ENCODE measurements around the gene FAM110A. TPM values are rescaled to one million over a fixed set of nuclear protein-coding genes. Genes with fewer than 3 reads are reported as not detected.

Gene FAM110A
- total and polyA plus RNA-seq, 2 of the 8 experiments (the other 6 are each of a cell fraction or from before 2014, with no cell fraction given): 10.1 to 10.9 TPM

DNA sequence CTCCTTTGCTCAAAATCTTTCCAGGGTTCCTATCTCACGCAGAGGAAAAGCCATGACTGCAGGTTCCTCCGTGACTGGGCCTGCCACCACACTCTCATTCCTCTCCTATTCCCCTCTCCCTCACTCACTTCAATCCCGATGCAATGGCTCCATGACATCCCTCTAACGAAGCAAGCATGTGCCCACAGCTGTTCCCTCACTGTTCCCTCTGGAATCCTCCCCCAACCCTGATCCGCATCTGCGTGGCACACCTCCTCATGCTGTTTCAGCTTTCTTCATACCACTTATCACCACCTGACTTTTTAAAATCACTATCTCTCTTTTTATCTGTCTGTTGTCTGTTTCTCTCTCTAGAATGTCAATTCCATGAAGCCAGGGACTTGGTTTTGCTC is 57.1 kb downstream of the FAM110A start:
- whole genome bisulfite sequencing, 2 experiments (ENCODE audit: extremely low coverage in 1 of 2, insufficient coverage in 1 of 2, insufficient read length in 1 of 2, insufficient replicate concordance in 2 of 2, low coverage in 1 of 2, low lambda C conversion rate in 2 of 2, missing lambda C conversion rate in 1 of 2): 83% methylated on average over 6 of the region's 6 CpGs; no CpG with 5 or more reads in 1 of the 2 experiments
- H3K23me2 ChIP-seq (ENCODE audit: low read depth, low read length): no peaks in the 10 kb centered on the region
- peaks cover 0 to 2% (median under 1%) of the 10 kb centered on the region in 4 experiments; a peak in 5 of 7 replicates for H3K27me3 ChIP-seq (replicated peaks in 1 of 4; ENCODE audit: control insufficient read depth in 3 of 4, extremely low read depth in 1 of 4, insufficient read depth in 3 of 4, low read length in 3 of 4)
- no peak overlapping the region for H2BK5ac ChIP-seq (ENCODE audit: low read depth, low read length)
- H2BK20ac ChIP-seq (ENCODE audit: low read length): no peak overlapping the region
- H3K79me1 ChIP-seq (ENCODE audit: low read depth, low read length): no peaks in the 10 kb centered on the region
- DNase-seq (ENCODE audit: low read depth in 1 of 2, low spot score in 2 of 2): no peak
- no peak overlapping the region for H3K9ac ChIP-seq (replicated peaks in 1 of 4; ENCODE audit: extremely low read depth in 1 of 4, low read depth in 3 of 4, low read length in 3 of 4)
- ChIA-PET CTCF (ENCODE audit: partially characterized antibody) (interaction anchor here (0.9 to 14.5 kb wide), 6 partner anchors 17 to 74 kb away, joined by 3 to 191 read pairs (median 5); no protein-coding TSS in a partner anchor), POLR2A (ENCODE audit: partially characterized antibody) (interaction anchor here (1.7 kb wide), 1 partner anchor 71 kb away, joined by 4 read pairs; no protein-coding TSS in a partner anchor)
- H3K18ac ChIP-seq (ENCODE audit: extremely low read depth, low read length): no peak overlapping the region
- H3K4me2 ChIP-seq (ENCODE audit: insufficient read depth in 1 of 2, low read depth in 2 of 2, low read length in 2 of 2): no peak overlapping the region
- no peak overlapping the region for H3K4ac ChIP-seq (replicated peaks; ENCODE audit: insufficient read length, low read depth, low read length)
- H4K91ac ChIP-seq (replicated peaks; ENCODE audit: insufficient read length, low read length): no peak overlapping the region
- no peak overlapping the region for H4K8ac ChIP-seq (ENCODE audit: extremely low read depth, insufficient read depth, low read length)
- H2AK5ac ChIP-seq (ENCODE audit: low read depth, low read length): no peak overlapping the region
- H4K20me1 ChIP-seq (replicated peaks in 1 of 2; ENCODE audit: control insufficient read depth in 1 of 2, insufficient read depth in 2 of 2, low read length in 2 of 2): no peaks in the 10 kb centered on the region
- H4K5ac ChIP-seq (ENCODE audit: insufficient read length, low read depth, low read length): no peak overlapping the region
- H3K27ac ChIP-seq (ENCODE audit: low read depth, low read length): no peak overlapping the region
- no peak overlapping the region for H2BK15ac ChIP-seq (ENCODE audit: low read length)
- no peak overlapping the region for H2AFZ ChIP-seq (ENCODE audit: low read length)
- H3K14ac ChIP-seq (ENCODE audit: insufficient read length): no peak overlapping the region
- no peak overlapping the region for H3K56ac ChIP-seq (replicated peaks; ENCODE audit: insufficient read length, low read depth, low read length)
- H3K36me3 ChIP-seq (ENCODE audit: control insufficient read depth in 2 of 4, insufficient read depth in 4 of 4, low read length in 3 of 4): no peaks in the 10 kb centered on the region
- H3K23ac ChIP-seq (ENCODE audit: insufficient read length): no peak overlapping the region
- H2BK120ac ChIP-seq (replicated peaks; ENCODE audit: low read depth, low read length): no peak overlapping the region
- H2BK12ac ChIP-seq (ENCODE audit: low read depth, low read length): no peak overlapping the region
- H3K79me2 ChIP-seq (ENCODE audit: control insufficient read depth in 1 of 2, insufficient read depth in 2 of 2, low read length in 2 of 2): no peaks in the 10 kb centered on the region
- no peaks in the 10 kb centered on the region for H3K4me1 ChIP-seq (replicated peaks in 1 of 4; ENCODE audit: control insufficient read depth in 3 of 4, insufficient read depth in 4 of 4, low read length in 3 of 4)
- FAIRE-seq: no peak
- no peak overlapping the region for H3K4me3 ChIP-seq (ENCODE audit: extremely low read depth in 1 of 4, insufficient read depth in 2 of 4, low read depth in 3 of 4, low read length in 4 of 4)
- H3K9me3 ChIP-seq (ENCODE audit: insufficient read depth in 2 of 2, low read depth in 1 of 2, low read length in 1 of 2): no peaks in the 10 kb centered on the region
- no peak for TF ChIP-seq SP2 (IDR thresholded peaks at IDR 0.05; ENCODE audit: low read length)
- TF ChIP-seq, protein P1, sequence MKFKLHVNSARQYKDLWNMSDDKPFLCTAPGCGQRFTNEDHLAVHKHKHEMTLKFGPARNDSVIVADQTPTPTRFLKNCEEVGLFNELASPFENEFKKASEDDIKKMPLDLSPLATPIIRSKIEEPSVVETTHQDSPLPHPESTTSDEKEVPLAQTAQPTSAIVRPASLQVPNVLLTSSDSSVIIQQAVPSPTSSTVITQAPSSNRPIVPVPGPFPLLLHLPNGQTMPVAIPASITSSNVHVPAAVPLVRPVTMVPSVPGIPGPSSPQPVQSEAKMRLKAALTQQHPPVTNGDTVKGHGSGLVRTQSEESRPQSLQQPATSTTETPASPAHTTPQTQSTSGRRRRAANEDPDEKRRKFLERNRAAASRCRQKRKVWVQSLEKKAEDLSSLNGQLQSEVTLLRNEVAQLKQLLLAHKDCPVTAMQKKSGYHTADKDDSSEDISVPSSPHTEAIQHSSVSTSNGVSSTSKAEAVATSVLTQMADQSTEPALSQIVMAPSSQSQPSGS (IDR thresholded peaks at IDR 0.05; ENCODE audit: low read length): no peak
- no peak for TF ChIP-seq POLR2A (IDR thresholded peaks at IDR 0.05; ENCODE audit: control extremely low read depth in 1 of 2, low read depth in 2 of 2, low read length in 2 of 2)
- no peak for TF ChIP-seq SUZ12 (IDR thresholded peaks at IDR 0.05; ENCODE audit: low read length)
- no peak for TF ChIP-seq RFX5 (IDR thresholded peaks at IDR 0.05; ENCODE audit: borderline replicate concordance, low read depth, low read length)
- TF ChIP-seq TBP (IDR thresholded peaks at IDR 0.05; ENCODE audit: low read depth, low read length): no peak
- no peak for TF ChIP-seq NANOG (IDR thresholded peaks at IDR 0.05; ENCODE audit: insufficient read depth, low read depth, low read length, poor library complexity, severe bottlenecking)
- TF ChIP-seq HDAC6 (IDR thresholded peaks at IDR 0.05; ENCODE audit: low read depth, low read length): no peak
- TF ChIP-seq ZNF274 (IDR thresholded peaks at IDR 0.05; ENCODE audit: borderline replicate concordance, extremely low read depth, low read length): no peak
- TF ChIP-seq ASH2L (IDR thresholded peaks at IDR 0.05; ENCODE audit: low read length): no peak
